Neutrophil (primary cell): ENCODE measurements around the gene LRBA.
"Not testable (repeated sequence)": the region's sequence is repeated elsewhere in the genome, so short reads cannot be mapped to it uniquely, and the experiment has no call there.

Experiments used
- H3K27ac ChIP-seq: fragments of 200-600 bp; sonication (generic); 2 replicates; pipeline ENCODE4 v1.5.1; 2016; ENCODE audit warnings: mild to moderate bottlenecking, moderate library complexity
- H3K27me3 ChIP-seq: fragments of 200-600 bp; sonication (generic); 2 replicates; pipeline ENCODE4 v1.6.0; 2016; ENCODE audit warnings: mild to moderate bottlenecking
- H3K36me3 ChIP-seq: fragments of 200-600 bp; sonication (generic); 2 replicates; pipeline ENCODE4 v1.5.1; 2017
- H3K4me1 ChIP-seq, 2 experiments: fragments of 200-600 bp in 1 of 2; sonication (generic) in 1 of 2; 1 replicate in 1 of 2; 2 replicates in 1 of 2; pipeline versions ENCODE4 v1.5.1 to v1.6.1; 2013 to 2016; ENCODE audit warnings: low read depth in 1 of 2, low read length in 1 of 2, mild to moderate bottlenecking in 1 of 2, moderate library complexity in 1 of 2; ENCODE audit not compliant: control insufficient read depth in 1 of 2, insufficient read depth in 1 of 2
- H3K4me3 ChIP-seq, 2 experiments: fragments of 200-600 bp in 1 of 2; sonication (generic) in 1 of 2; 1 replicate in 1 of 2; 2 replicates in 1 of 2; pipeline ENCODE4 v1.5.1; 2013 to 2016; ENCODE audit warnings: low read depth in 1 of 2, low read length in 1 of 2, mild to moderate bottlenecking in 1 of 2, moderate library complexity in 1 of 2
- H3K9me3 ChIP-seq: fragments of 200-600 bp; sonication (generic); 2 replicates; pipeline ENCODE4 v1.5.1; 2016
- CTCF ChIP-seq: fragments of 200-600 bp; sonication (generic); IDR thresholded peaks from 2 replicates; pipeline ENCODE4 v1.5.1; 2016; ENCODE audit warnings: antibody characterized with exemption

Gene LRBA

DNA sequence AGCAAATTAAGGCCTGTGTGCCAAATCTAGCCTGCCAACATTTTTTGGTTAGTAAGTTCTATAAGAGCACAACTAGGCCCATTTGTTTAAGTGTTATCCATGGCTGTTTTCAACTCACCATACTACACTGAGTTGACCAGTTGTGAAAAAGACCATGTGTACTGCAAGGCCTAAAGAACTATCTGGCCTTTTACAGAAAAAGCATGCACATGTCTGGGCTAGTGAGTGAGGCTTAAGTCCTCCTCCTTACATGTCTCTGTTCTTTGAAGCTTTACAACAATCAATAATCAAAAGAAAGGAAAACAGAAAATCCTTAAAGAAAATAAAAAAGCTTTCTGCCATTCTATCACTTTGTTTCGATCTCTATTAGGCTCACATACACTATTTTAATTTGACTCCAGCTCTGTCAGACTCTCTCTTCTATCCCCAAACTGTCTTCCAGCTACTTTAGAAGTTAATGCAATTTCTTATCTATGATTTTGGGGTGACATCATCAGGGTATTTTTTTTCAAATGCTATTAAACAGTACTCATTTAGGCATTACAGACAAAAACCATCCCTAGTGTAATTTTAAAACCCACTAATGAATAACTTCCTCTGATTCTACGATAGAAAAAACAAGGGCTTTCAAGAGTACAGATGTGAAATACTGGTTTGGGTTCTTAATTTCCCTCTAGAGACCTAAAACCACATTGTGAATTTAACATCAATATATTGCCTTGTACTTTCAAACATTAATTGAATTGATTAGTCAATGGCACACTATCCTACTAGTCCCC lies 271.3 kb downstream of the LRBA start:
- no peak overlapping the region for H3K27ac ChIP-seq

GRCh38 chr4:150742930-150743329 lies 272.2 kb downstream of the LRBA start:
- H3K27ac ChIP-seq, H3K4me3 ChIP-seq, H3K27me3 ChIP-seq, H3K9me3 ChIP-seq, H3K36me3 ChIP-seq, H3K4me1 ChIP-seq: not testable (repeated sequence)

More for the DNA sequence above, 271.3 kb downstream of the LRBA start:
- H3K36me3 ChIP-seq = no peaks in the 10 kb centered on the region
- no peak for TF ChIP-seq CTCF
- H3K4me1 ChIP-seq = peaks cover 0 to 9% of the 10 kb centered on the region in 2 experiments
- H3K27me3 ChIP-seq = no peaks in the 10 kb centered on the region
- H3K4me3 ChIP-seq = no peak overlapping the region
- no peaks in the 10 kb centered on the region for H3K9me3 ChIP-seq

DNA sequence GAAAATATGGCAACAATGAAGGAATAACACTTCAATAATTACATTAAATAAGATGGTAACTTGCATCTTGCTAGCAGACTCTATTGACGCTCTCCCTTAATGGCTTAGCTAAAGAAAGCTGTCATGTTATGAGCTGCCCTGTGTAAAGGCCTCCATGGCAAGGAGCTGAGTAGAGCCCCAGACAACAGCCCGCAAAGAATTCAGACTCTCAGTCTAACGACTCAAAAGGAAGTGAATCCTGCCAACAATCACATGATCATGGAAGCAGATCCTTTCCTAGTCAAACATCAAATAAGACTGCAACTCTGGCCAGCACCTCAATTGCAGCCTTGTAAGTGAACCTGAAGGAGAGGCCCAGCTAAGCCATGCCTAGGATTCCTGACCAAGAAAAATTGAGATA lies 275.5 kb downstream of the LRBA start:
- TF ChIP-seq CTCF = no peak
- no peaks in the 10 kb centered on the region for H3K36me3 ChIP-seq
- no peaks in the 10 kb centered on the region for H3K9me3 ChIP-seq
- peaks cover 0 to 9% of the 10 kb centered on the region in 2 experiments for H3K4me1 ChIP-seq
- H3K27ac ChIP-seq = no peak overlapping the region
- H3K4me3 ChIP-seq = no peak overlapping the region
- no peaks in the 10 kb centered on the region for H3K27me3 ChIP-seq

- H3K9me3 ChIP-seq = no peaks in the 10 kb centered on the region
- TF ChIP-seq CTCF = no peak
Measured at GRCh38 chr4:150725957-150726523, 289.0 kb downstream of the LRBA start.

DNA sequence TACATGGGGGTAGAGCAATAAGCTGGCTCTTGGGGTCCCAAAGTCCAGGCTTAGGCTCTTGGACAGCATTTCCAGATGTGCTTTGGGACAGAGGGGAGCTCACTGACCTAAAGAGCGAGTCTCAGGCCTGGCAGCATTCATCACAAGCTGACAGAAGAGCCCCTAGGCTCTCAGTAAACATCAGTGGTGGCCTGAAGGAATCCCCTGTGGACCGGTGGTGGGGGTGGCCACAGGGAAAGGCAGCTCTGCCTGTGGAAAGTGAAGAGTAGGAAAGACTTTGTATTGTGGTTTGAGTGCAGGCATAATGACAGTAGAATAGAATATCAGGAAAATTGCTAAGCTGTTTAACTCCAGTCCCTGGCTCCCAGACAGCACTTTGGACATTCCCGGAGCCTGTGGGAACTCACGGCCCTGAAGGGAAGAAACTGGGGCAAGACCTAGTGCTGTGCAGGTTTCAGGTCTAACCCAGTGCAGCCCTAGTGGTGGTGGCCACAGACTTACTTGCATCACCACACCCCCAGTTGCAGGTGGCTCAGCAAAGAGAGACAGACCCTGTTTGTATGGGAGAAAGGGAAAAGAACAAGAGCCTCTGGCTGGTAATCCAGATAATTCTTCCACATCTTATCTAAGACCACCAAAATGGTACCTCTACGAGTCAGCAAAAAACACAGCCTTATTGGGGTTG lies 291.2 kb downstream of the LRBA start:
- Histone ChIP-seq H3K36me3 (no peaks in the 10 kb centered on the region), H3K4me3 (no peak overlapping the region), H3K27me3 (no peaks in the 10 kb centered on the region), H3K9me3 (no peaks in the 10 kb centered on the region), H3K27ac (no peak overlapping the region), H3K4me1 (no peaks in the 10 kb centered on the region)
- TF ChIP-seq CTCF = no peak

More at GRCh38 chr4:150725957-150726523, 289.0 kb downstream of the LRBA start:
- no peaks in the 10 kb centered on the region for H3K27me3 ChIP-seq
- H3K4me3 ChIP-seq = no peak overlapping the region
- no peaks in the 10 kb centered on the region for H3K4me1 ChIP-seq
- H3K27ac ChIP-seq = no peak overlapping the region
- H3K36me3 ChIP-seq = no peaks in the 10 kb centered on the region

GRCh38 chr4:150722908-150723362 lies 292.1 kb downstream of the LRBA start:
- H3K9me3 ChIP-seq = no peaks in the 10 kb centered on the region

More at GRCh38 chr4:150722908-150723362, 292.1 kb downstream of the LRBA start:
- Histone ChIP-seq H3K27me3 (no peaks in the 10 kb centered on the region), H3K4me1 (no peaks in the 10 kb centered on the region), H3K4me3 (no peak overlapping the region), H3K36me3 (no peaks in the 10 kb centered on the region), H3K27ac (no peak overlapping the region)
- no peak for TF ChIP-seq CTCF
